HG02981 (cell line): ENCODE data around the gene CACNG1.

Experiments
- ATAC-seq: cut with Tn5 transposase; IDR thresholded peaks from one replicate; pipeline ENCODE4 v1.9.1; 2021; ENCODE audit warnings: mild to moderate bottlenecking, moderate library complexity; ENCODE audit not compliant: unreplicated experiment

CACNG1 gene

DNA sequence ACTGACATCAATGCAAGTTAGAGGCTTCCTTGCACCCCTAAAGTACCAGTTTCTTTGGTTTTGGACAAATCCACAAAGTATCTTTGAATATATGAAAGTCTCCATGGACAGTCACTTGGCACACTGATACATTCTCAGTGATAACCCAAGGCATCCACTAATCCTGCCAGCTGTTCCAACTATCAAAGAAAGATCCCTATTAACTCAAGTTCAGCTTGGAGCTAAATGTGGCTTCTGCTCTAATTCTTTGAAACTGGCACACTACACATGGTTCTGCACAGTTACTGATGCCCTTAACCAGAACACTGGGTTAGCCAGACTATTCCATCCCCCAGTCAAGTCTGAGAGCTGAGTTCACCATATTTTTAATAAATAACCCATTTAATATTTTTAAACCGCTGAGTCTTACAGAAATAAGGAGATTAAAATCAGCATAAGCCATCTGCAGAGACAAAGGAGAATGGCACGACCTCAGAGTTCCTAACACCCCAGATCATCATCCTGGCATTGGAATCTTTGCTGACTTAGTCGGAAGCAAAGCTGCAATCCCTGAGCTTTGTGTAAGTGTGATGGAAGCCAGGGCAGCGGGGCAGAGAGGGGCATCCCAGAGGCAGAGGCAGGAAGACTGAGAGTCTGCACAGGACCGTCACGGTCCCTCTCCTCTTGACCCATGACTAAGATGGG lies 6.3 kb downstream of the CACNG1 start:
- ATAC-seq: no peak

DNA sequence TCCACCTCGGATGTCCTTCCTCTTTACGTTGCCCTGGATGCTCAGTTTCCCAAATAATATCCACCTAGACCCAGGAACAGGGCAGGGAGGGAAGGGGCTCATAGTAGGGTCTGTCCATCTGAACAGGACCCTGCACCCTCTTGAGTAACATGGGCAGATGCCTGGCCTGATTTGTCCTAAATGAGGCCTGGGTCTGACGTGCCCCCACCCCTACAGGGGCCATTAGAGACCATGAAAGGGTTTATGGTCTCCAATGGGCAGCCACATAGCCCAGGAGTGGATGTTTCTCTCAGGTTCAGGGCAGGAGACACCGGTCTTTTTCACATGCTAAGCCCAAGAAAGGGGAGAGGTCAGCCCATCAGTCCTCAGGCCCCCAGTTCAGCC lies 6.8 kb downstream of the CACNG1 start:
- ATAC-seq: no peak

DNA sequence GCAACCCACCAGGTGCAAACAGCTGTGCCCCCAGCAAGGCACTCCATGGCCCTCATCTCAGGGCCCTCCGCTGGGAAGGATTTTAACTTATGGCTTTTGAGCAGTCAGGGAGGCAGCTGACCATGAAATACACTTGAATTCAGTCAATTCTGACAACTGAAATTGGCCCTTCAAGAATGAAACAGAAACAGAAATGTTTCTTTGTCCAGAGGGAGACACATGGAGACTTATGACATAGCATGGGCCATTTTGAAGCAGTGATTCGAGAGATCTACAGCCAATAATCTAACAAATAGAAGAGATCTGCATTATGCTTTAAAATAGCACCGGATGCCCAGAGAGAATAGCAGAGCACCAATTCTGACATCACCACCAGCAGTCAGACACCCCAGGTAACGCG lies 7.5 kb downstream of the CACNG1 start:
- ATAC-seq: peak; percentile 45

DNA sequence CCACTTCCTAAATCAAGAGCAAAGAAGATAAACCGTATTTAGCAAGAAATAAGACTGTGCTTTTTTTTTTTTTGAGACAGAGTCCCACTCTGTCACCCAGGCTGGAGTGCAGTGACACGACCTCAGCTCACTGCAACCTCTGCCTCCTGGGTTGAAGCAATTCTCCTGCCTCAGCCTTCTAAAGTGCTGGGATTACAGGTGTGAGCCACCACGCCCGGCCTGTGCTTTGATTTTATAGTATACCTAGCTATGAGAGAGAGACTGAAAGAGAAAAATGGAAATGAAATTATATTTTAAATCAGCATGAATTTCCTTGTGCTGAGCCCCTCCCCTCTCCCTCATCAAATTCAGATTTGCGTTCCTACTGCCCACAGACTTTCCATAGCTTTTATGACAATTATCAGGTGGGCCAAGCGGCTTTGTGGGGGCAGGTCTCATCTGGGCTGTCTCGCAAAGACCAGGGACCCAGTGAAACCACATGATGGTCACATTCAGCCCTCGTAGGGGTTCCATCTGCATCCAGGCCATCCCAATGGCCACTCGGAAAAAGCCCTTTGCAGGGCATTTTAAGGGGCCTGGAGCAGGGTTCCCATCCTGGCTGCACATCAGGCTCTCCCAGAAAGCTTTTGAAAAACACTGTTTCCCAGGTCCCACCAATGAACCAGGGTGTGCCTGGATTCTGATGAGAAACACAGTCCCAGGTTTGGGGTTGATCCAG lies 8.5 kb downstream of the CACNG1 start:
- no peak for ATAC-seq

DNA sequence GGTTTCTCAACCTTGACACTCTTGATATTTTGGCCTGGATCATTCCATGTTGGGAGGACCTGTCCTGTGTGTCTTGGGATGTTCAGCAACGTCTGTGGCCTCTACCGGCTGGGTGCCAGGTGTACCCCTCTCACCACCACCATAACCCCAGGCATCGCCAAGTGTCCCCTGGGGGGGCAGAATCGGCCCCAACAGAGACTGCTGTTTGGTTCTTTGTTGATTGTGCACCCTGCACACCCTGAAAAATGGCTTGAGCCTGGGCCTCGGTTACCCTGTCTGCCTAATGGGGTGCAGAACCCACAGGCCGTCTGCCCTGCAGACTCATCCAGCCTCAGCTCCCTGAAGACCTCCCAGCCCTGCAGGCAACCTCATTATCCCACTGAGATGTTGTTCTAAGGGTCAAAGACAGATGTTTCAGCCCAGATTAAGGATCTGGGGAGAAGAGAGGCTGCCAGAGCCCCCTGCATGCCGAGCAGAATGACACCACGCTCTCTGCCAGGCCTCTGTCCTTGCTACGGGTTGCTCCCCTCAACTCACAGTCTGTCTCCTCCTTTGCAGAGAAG lies 9.2 kb downstream of the CACNG1 start:
- ATAC-seq: no peak

DNA sequence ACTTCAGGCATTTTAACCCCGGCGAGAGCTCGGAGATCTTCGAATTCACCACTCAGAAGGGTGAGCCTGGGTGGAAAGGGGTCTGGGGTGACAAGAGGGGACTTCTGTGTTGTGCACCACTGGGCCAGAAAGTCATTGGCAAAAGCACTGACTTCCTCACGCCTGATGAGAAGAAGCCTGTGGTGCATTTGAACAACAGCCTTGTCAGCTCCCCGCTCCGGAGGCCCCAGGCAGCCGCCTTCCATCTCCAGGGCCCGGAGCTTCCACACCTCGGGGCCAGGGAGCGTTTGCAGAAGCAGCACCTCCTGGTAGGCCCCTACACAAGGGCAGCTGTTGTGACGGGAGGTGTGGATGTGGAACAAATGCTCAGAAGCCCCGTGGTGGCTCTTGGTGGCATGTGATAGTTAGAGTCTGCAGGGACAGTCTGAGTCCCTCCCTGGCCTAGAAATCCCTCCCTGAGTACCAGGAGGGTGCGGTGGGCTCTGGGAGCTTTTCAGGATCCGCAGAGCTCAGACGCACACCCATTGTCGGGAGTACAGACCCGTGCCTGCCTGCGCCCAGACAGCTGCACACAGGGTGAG lies 9.7 kb downstream of the CACNG1 start:
- no peak for ATAC-seq

DNA sequence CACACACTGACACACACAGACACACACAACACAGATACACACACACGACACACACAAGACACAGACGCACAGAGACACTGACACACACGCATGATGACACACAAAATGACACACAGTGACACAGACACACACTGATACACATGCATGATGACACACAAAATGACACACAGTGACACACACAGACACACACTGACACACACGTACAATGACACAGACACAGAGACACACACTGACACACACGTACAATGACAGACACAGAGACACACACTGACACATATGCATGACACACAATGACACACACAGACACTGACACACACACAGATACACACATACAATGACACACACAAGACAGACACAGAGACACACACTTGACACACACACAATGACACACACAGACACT lies 10.3 kb downstream of the CACNG1 start:
- ATAC-seq: no peak

DNA sequence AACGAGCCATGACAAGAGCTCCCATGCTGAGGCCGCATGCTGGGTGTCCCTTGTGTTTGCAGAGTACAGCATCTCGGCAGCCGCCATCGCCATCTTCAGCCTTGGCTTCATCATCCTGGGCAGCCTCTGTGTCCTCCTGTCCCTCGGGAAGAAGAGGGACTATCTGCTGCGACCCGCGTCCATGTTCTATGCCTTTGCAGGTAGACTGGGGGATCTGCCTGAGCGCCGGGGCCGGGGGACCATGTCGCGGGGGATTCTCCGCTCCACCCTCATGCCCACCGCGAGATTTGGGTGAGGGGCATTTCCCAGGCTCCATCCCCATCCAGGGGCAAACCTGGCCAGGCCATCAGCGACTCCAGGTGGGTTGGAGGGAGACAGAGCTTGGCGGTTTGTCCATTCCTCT lies 10.7 kb downstream of the CACNG1 start:
- no peak for ATAC-seq

DNA sequence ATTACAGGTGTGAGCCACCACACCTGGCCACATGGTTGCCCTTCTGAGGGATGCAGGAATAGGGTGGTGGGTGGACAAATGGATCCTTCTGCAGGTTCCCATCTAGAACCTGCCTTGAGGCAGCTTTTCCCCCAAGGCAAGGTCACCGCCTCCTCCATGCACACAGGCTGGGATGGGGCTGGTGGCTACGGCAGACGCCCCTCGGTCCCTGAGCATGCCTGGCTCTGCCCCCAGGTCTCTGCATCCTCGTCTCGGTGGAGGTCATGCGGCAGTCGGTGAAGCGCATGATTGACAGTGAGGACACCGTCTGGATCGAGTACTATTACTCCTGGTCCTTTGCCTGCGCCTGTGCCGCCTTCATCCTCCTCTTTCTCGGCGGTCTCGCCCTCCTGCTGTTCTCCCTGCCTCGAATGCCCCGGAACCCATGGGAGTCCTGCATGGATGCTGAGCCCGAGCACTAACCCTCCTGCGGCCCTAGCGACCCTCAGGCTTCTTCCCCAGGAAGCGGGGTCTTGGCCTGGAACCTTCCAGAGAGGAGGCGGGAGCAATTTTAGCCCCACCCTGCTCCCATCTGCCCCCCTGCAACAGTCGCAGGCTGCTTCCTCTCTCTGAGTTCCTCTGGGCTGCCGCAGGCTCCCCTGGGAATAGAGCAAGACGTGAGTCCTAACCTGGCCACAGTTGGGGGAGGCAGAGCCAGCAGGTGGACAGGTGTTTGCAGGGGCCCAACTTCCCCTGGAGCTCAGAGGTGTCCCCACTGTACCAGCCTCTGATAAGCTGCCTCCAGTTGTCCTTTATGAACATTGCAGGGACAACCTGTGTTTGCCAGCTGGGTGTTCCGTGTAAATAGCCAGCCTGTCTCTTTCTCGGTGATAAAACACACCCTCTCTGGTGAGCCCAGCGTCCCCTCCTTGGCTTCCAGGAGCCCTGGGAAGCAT lies 11.7 kb downstream of the CACNG1 start:
- ATAC-seq: no peak

DNA sequence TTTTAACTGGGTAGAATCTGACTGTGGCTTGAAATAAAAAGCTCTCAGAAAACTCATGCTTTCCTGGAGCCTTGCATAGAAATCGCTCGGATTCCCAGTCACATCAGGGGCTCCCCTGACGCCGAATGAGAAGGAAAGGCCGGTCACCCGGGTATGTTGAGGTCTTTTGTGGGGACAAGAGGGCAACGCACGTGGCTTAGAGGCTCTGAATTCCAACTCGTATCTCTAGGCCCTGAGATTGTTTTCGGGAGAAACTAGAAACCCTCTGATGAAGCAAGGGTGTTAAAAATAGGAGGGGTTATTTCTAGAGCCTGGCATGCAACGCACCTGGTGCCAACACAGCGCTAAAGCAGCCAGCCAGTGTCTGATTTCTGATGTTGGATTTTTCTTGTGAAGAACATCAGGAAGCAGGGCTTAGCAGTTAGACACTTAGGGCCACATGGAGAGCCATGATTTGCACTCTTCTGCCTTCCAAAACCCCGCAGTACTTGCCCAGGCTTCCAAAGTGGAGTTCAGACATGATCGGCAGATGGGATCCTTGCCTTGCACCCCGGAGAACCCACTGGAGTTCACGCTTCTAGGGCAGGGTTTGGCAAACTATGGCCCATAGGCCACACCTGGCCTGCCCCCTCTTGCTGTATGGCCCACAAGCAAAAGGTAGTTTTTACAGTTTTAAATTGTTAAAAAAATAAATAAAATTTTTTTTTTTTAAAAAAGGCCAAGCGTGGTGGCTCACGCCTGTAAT lies 12.6 kb downstream of the CACNG1 start:
- ATAC-seq: no peak

DNA sequence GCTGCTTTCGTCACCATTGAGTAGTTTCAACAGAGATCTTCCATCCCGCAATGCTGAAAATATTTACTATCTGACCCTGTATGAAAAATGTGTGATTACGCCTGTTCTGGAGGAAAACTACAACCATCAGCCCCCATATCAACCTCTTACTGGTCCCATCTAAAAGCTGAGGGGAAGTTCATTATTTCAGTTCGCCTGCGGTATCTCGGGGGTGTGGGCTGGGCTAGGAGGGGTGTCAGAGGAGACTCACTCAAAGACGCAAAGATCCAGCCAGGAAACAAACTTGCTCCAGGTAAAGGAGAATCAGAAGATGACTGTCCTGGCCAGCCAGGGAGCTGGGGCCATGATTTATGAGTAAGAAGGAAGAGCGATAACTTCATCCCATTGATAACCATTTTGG lies 13.7 kb downstream of the CACNG1 start:
- ATAC-seq: no peak

DNA sequence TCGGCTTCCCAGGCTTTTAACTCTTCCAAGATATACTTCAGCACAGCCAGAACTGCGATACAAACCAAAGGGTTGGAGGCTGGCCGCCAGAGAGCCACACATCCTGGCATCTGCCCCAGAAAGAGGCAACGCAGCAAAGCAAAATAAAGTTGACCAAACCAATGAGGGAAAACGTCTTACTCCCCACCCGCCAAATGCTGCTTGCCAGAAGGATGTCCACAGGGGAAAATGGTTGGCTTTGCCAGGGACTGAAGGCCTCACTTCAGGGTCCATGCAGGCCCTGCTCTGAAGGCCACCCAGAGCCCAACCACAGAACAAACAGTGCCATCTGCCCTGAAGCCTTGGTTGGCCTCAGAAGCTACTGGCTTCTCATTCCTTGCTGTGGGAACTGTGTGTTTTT lies 15.0 kb downstream of the CACNG1 start:
- no peak for ATAC-seq

DNA sequence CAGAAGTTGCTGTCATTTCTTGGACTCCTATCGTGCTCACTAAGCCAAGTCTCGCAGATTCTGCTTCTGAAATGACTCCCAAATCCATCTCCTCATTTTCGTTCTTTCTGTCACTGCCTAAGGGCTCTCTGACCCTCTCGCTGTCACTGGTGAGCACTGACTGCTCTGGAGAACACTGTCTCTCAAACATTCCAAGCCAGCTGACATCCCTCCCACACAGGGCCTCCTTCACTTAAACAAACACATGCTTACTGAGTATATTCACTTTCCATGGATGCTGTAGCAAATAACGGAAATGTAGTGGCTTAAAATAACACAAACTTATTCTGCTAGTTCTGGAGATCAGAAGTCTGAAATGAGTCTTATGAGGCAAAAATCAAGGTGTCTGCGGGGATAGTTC lies 18.8 kb downstream of the CACNG1 start:
- no peak for ATAC-seq

DNA sequence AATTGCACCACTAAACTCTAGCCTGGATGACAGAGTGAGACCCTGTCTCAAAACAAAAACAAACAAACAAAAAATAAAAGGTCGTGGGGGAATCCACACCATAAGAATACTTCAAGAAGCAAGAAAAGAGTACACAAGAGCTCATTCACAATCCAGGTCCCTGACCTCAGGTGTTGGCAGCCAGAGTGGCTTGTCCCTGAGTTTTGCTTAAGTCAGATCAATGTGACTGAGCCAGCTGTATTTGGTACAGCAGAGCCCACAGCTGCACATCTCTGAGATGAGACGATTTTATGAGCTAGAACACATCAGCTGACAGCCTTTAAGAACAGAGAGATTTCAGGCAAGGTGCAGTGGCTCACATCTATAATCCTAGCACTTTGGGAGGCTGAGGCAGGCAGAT lies 22.4 kb downstream of the CACNG1 start:
- no peak for ATAC-seq

DNA sequence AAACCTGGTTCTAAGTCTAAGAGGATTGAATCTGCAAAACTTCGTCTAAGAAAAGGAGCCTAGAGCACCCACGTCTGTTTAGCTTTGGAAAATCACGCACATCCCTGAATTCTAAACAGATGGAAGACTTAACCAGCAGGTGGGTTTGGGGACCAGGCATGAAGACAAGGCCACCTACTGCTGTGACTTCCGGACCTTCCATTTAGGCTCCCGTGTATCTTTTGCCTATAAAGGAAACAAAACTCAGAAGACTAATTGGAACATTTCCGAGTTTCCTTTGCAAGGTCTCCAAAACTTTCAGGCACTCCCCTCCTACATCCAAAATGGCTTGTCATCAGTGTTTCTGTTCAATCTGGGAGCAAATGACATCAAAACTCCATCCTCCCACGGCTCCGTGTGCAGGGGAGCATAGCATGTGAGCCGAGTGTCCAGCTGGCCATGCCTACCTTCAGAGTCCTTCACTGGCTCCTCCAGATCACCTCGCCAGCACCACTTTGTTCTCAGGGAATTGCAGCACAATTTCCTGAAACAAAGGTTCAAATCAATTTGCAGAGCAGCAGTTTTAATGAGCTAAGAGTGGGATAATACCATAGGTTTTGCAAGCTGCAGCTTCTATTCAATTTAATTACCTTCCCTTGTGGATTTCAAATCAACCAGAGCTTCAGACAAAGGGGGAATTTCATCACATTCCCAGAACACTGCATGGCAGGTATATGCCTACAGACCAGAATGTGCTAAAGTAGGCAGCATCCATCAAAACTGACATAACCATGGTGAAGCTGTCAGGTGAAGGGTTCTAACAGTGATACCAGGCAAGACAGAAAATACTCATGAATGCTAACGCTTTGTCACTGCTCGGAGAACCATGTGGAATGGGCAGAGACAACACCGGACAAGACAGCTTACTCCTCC lies 23.5 kb downstream of the CACNG1 start:
- no peak for ATAC-seq

DNA sequence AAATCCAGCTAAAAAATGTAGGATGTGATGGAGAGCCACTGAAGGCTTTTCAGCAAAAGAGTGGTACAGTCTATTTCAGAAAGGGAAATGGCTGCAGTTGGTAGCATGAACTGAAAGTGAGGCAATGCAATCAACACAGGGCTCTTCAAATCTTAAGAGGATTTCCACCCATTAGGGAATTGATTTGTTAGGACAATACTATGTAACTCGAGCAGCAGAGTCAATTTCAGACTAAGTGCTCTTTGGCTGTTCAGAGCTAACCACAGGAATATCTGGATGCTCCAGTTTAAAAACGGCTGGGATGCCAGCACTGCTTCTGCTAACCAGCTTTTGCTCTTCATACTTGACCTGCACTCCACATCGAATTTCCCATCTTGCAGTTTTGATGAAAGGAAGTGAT lies 24.6 kb downstream of the CACNG1 start:
- no peak for ATAC-seq

DNA sequence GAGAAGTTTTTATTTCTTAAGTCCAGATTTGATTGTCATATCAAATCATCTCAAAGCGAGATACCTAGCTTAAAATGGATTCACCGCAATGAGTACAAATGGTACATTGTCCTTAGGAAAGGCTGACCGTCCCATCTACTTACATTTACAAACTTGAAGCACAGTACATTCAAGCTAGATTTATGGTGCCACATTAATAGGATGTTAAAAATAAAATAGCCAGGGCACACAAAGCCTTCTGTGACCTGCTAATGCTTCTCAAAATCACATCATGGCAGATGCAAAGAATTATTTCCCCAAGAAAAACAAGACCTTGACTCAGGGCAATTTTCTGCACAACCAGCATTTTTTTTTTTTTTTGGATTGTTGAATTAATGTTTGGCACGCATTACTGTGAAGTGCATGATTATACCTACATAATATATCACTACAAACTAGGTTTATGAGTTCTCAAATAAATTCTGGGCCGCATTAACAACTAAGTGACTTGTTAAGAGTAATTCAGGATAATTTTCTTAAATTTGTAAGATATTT lies 25.3 kb downstream of the CACNG1 start:
- ATAC-seq: no peak

DNA sequence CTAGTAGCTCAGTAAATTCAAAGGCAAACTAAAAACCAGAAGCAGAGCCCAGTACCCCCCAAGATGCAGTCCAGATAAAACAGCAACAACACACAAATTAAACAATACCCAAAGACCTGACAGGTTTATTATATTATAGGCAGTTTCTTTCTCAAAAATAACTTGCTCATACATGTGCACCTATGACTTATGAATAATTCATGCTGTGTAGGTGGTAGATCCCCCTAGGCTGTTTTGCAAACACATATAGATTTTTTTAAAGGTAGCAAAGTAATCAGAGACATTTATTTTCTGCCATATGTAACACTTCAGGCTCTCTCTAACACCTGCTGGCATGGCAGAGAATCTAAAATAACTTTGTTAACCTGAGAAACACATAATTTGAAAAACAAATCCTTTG lies 27.2 kb downstream of the CACNG1 start:
- no peak for ATAC-seq

DNA sequence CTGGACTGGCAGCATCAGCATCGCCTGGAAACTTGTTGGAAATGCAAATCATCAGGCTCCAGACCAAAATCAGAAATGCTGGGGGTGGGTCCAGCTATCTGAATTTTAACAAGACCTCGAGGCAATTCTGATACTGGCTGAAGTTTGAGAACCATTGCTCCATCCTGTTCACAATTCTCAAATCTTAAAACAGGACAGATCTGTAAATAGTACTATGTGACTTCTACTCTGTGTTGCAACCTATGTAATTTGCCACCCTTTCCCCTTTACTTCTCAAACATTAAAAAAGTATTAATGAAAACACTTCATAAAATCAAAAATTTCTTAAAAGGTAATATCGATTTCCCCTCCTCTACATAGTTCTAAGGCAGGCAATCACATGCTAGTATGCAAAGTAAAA lies 28.5 kb downstream of the CACNG1 start:
- ATAC-seq: no peak
